ENCODE measurements around the gene DLG2.

Gene DLG2

GRCh38 chr11:83528225-83528624, 2098.9 kb downstream of the DLG2 start:
- DNase-seq (ENCODE audit: low spot score) = no peak

GRCh38 chr11:83523676-83524075, 2103.5 kb downstream of the DLG2 start:
- DNase-seq (ENCODE audit: low spot score) = no peak

- DNase-seq (ENCODE audit: low spot score) = no peak
These were observed 2104.2 kb downstream of the DLG2 start for GRCh38 chr11:83522911-83523310.

- no peak for DNase-seq (ENCODE audit: low spot score)
These were observed 2105.2 kb downstream of the DLG2 start for GRCh38 chr11:83521647-83522596.

GRCh38 chr11:83520849-83521248, 2106.3 kb downstream of the DLG2 start:
- DNase-seq (ENCODE audit: low spot score) = peak; percentile 41

- DNase-seq (ENCODE audit: low spot score) = no peak
These were observed 2115.5 kb downstream of the DLG2 start for GRCh38 chr11:83511646-83512045.

GRCh38 chr11:83510530-83511460, 2116.3 kb downstream of the DLG2 start:
- DNase-seq (ENCODE audit: low spot score) = no peak

- no peak for DNase-seq (ENCODE audit: low spot score)
These were observed 2118.3 kb downstream of the DLG2 start for GRCh38 chr11:83508804-83509203.

GRCh38 chr11:83502041-83502440, 2125.1 kb downstream of the DLG2 start:
- DNase-seq (ENCODE audit: low spot score) = no peak

- no peak for DNase-seq (ENCODE audit: low spot score)
These were observed 2133.2 kb downstream of the DLG2 start for GRCh38 chr11:83493917-83494316.

- no peak for DNase-seq (ENCODE audit: low spot score)
These were observed 2134.1 kb downstream of the DLG2 start for GRCh38 chr11:83493034-83493433.

GRCh38 chr11:83483808-83484207, 2143.3 kb downstream of the DLG2 start:
- DNase-seq (ENCODE audit: low spot score) = no peak

- DNase-seq (ENCODE audit: low spot score) = no peak
These were observed 2146.3 kb downstream of the DLG2 start for GRCh38 chr11:83480811-83481210.

GRCh38 chr11:83480251-83480650, 2146.9 kb downstream of the DLG2 start:
- no peak for DNase-seq (ENCODE audit: low spot score)

GRCh38 chr11:83477772-83478171, 2149.4 kb downstream of the DLG2 start:
- DNase-seq (ENCODE audit: low spot score) = peak; percentile 25

GRCh38 chr11:83475760-83476159, 2151.4 kb downstream of the DLG2 start:
- DNase-seq (ENCODE audit: low spot score) = no peak

GRCh38 chr11:83473743-83474142, 2153.4 kb downstream of the DLG2 start:
- no peak for DNase-seq (ENCODE audit: low spot score)

GRCh38 chr11:83472806-83473205, 2154.3 kb downstream of the DLG2 start:
- DNase-seq (ENCODE audit: low spot score) = no peak

- DNase-seq (ENCODE audit: low spot score) = no peak
These were observed 2155.1 kb downstream of the DLG2 start for GRCh38 chr11:83471831-83472727.

GRCh38 chr11:83467837-83468236, 2159.3 kb downstream of the DLG2 start:
- DNase-seq (ENCODE audit: low spot score) = no peak

- DNase-seq (ENCODE audit: low spot score) = no peak
These were observed 2162.8 kb downstream of the DLG2 start for GRCh38 chr11:83464160-83464944.
